CD4-positive, alpha-beta memory T cell (primary cell): ENCODE measurements around the gene XCR1. TPM values are rescaled to one million over a fixed set of nuclear protein-coding genes. Genes with fewer than 3 reads are reported as not detected.

ENCODE experiments used
- CTCF ChIA-PET: fragments of 350-600 bp; sonication (Branson Sonifier 250); formaldehyde crosslinking; loops from one replicate; lab custom pipeline; 2021; ENCODE audit warnings: inconsistent platforms; ENCODE audit not compliant: partially characterized antibody; lab: Charles Lee
- POLR2A ChIA-PET: fragments of 350-600 bp; sonication (Branson Sonifier 250); formaldehyde crosslinking; loops from one replicate; lab custom pipeline; 2021; ENCODE audit not compliant: partially characterized antibody; lab: Charles Lee
- DNase-seq, 5 donors: peaks; one replicate each; pipeline versions ENCODE4 v3.0.0 to v3.0.0-alpha.2; 2020 to 2022; ENCODE audit warnings: mixed read lengths in 1 of 5
- H3K27ac ChIP-seq: one replicate; pipeline ENCODE4 v1.7.0; 2013; ENCODE audit warnings: low read depth, low read length
- H3K27me3 ChIP-seq: 2 replicates; pipeline ENCODE4 v1.7.0; 2013; ENCODE audit warnings: mild to moderate bottlenecking, low read length, moderate library complexity; ENCODE audit not compliant: insufficient read depth
- H3K36me3 ChIP-seq: 2 replicates; pipeline ENCODE4 v1.7.0; 2013; ENCODE audit warnings: mild to moderate bottlenecking, low read length, moderate library complexity; ENCODE audit not compliant: insufficient read depth
- H3K4me1 ChIP-seq: 2 replicates; pipeline ENCODE4 v1.7.0; 2013; ENCODE audit warnings: mild to moderate bottlenecking, low read length, moderate library complexity; ENCODE audit not compliant: insufficient read depth
- H3K4me3 ChIP-seq, 2 donors: one replicate each; pipeline ENCODE4 v1.7.0; 2013; ENCODE audit warnings: low read length in 2 of 2, mild to moderate bottlenecking in 1 of 2
- H3K9me3 ChIP-seq, 2 donors: one replicate each; pipeline ENCODE4 v1.7.0; 2013; ENCODE audit warnings: low read length in 2 of 2, control low read depth in 1 of 2; ENCODE audit not compliant: control insufficient read depth in 1 of 2
- H3K27ac Mint-ChIP-seq, 7 donors: one replicate each; pipeline ENCODE4 v1.8.0; 2020 to 2021; ENCODE audit warnings: mixed read lengths in 7 of 7, mild to moderate bottlenecking in 6 of 7, inconsistent platforms in 3 of 7, moderate library complexity in 3 of 7
- H3K27me3 Mint-ChIP-seq, 2 donors: one replicate each; pipeline ENCODE4 v1.8.0; 2020 to 2021; ENCODE audit warnings: mixed read lengths in 2 of 2
- H3K36me3 Mint-ChIP-seq, 2 donors: one replicate each; pipeline ENCODE4 v1.8.0; 2020 to 2021; ENCODE audit warnings: mixed read lengths in 2 of 2, inconsistent platforms in 1 of 2, mild to moderate bottlenecking in 1 of 2
- H3K4me1 Mint-ChIP-seq, 4 donors: one replicate each; pipeline ENCODE4 v1.8.0; 2020 to 2021; ENCODE audit warnings: mixed read lengths in 4 of 4, mild to moderate bottlenecking in 1 of 4
- H3K4me3 Mint-ChIP-seq, 8 donors: one replicate each; pipeline ENCODE4 v1.8.0; 2020 to 2021; ENCODE audit warnings: mixed read lengths in 8 of 8, mild to moderate bottlenecking in 7 of 8, moderate library complexity in 6 of 8, inconsistent platforms in 3 of 8
- H3K9me3 Mint-ChIP-seq, 8 donors: one replicate each; pipeline ENCODE4 v1.8.0; 2020 to 2021; ENCODE audit warnings: mixed read lengths in 8 of 8, mild to moderate bottlenecking in 5 of 8, inconsistent platforms in 3 of 8, moderate library complexity in 1 of 8
- intact Hi-C: fragments of 100-400 bp; cut with micrococcal nuclease; formaldehyde crosslinking; loops from one replicate; pipeline ENCODE4 v1.15.1; 2023
- polyA plus RNA-seq, 2 donors: library from polyadenylated mRNA; unstranded; fragments of 300-500 nt; fragmentation: Illumina TruSeq; gene quantifications; one replicate each; pipeline ENCODE4 v1.2.3, GENCODE V29; 2021
- total RNA-seq, 2 experiments: library from RNA; stranded (reverse); gene quantifications; one replicate each; pipeline ENCODE4 v1.2.3, GENCODE V29; 2021

Gene XCR1
- total and polyA plus RNA-seq, 4 experiments from 2014 or later, result not detected

DNA sequence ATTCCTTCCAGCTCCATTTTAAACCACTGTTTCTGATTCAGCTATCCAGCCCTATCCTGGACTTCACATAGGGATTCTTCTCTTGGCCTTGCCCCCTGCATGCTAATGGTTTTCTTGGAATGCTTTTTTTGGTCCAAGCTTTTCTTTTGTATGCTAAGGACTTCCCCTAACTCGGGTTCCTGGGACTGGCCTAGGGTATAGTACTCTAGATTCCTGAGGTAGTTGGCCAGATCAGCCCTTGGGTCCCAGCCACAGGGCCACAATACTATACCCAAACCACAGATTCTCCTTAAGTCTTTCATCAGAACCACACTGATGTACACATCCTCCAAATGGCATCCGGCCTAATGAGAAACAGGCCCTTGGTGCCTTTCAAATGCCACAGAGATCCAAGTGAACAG lies 34.5 kb downstream of the XCR1 start:
- H3K4me3 ChIP-seq, result no peak overlapping the region
- Mint-ChIP-seq H3K27ac (peak overlapping the region; percentile 77 to 90 (median 82)), H3K4me1 (peaks cover 54 to 86% (median 61%) of the 10 kb centered on the region in 4 donors), H3K4me3 (peak overlapping the region in 7 of 8 donors; percentile 65 to 80 (median 73)), H3K27me3 (no peaks in the 10 kb centered on the region), H3K9me3 (no peaks in the 10 kb centered on the region), H3K36me3 (peaks cover 5 to 29% of the 10 kb centered on the region in 2 donors)
- H3K36me3 ChIP-seq, result peaks cover 4% of the 10 kb centered on the region
- no peak for DNase-seq
- no peaks in the 10 kb centered on the region for H3K27me3 ChIP-seq
- peak overlapping the region; percentile 40 for H3K27ac ChIP-seq
- peaks cover 74% of the 10 kb centered on the region for H3K4me1 ChIP-seq
- ChIA-PET POLR2A (interaction anchor here (0.8 to 10.8 kb wide), 14 partner anchors 8 to 378 kb away, joined by 3 to 195 read pairs (median 30); partner anchors contain the start of genes CCR5 and CXCR6), CTCF (interaction anchor here (1.0 to 4.8 kb wide), 9 partner anchors 11 to 85 kb away, joined by 3 to 50 read pairs (median 5); no protein-coding TSS in a partner anchor)
- intact Hi-C loops, result no loop called here
- no peaks in the 10 kb centered on the region for H3K9me3 ChIP-seq

DNA sequence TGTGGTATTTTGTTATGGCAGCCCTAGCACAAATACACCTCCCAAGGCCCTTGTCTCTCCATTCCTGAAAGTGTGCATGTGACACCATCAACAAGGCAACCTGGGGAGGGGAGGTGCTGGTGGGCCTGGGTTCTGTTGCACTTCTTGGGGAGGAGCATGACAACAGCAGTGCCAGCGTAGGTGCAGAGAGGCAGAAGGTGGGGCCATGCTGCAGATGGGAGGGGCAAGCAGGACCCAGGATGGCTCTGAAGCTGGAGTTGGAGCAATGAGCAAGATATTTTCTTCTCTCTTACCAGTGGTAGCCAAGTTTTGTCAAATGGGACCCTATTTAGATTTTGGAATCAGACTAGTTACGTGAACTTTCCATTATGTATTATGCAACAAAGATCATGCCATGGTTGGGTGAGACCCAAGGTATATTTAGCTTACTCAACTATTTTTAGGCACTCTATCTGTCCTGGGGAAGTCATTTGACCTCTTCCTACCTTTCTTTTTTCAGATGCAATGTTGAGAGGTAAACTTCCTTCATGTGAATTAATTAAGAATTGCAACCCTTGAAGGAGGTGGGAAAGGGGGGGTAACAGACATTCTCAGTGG lies 35.1 kb downstream of the XCR1 start:
- DNase-seq, result no peak
- intact Hi-C loops, result no loop called here
- Histone ChIP-seq H3K27me3 (no peaks in the 10 kb centered on the region), H3K4me1 (peaks cover 80% of the 10 kb centered on the region), H3K36me3 (peaks cover 4% of the 10 kb centered on the region), H3K9me3 (no peaks in the 10 kb centered on the region), H3K4me3 (no peak overlapping the region), H3K27ac (no peak overlapping the region)
- CTCF ChIA-PET, result interaction anchor here (1.0 to 4.8 kb wide), 6 partner anchors 11 to 86 kb away, joined by 3 to 50 read pairs (median 8); no protein-coding TSS in a partner anchor
- Mint-ChIP-seq H3K36me3 (peaks cover 7 to 29% of the 10 kb centered on the region in 2 donors), H3K4me3 (peak overlapping the region in 5 of 8 donors; percentile 56 to 80 (median 68)), H3K27me3 (no peaks in the 10 kb centered on the region), H3K4me1 (peaks cover 58 to 92% (median 66%) of the 10 kb centered on the region in 4 donors), H3K27ac (peak overlapping the region; percentile 57 to 88 (median 82)), H3K9me3 (no peaks in the 10 kb centered on the region)
- POLR2A ChIA-PET, result interaction anchor here (0.8 to 10.8 kb wide), 11 partner anchors 8 to 84 kb away, joined by 3 to 195 read pairs (median 30); partner anchors contain the start of gene CXCR6

DNA sequence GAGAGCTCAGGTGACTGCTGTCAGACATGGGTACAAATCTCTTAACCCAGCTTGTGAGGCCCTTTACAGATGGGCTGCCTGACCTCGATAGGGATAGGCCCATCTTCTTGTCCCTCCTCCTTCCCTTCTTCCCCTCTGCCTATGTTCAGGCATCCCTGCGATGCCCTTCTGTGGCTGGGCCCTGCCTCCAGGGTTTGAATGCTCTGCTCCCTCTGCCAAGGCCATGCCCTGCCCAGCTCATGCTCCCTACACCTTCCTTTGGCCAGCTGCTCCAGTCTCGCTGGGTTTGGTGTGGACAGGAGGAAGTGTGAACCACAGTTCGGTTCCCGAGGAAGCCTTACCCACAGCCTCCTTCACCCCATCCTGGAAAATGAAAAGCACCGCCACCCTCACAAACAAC lies 35.9 kb downstream of the XCR1 start:
- intact Hi-C loops, result no loop called here

GRCh38 chr3:45990181-45990580 lies 37.1 kb downstream of the XCR1 start:
- H3K4me1 Mint-ChIP-seq, result peaks cover 65 to 94% (median 75%) of the 10 kb centered on the region in 4 donors
- H3K36me3 Mint-ChIP-seq, result peaks cover 10 to 39% of the 10 kb centered on the region in 2 donors
- H3K4me3 Mint-ChIP-seq, result peak overlapping the region in 4 of 8 donors; percentile 7 to 54 (median 42)
- H3K4me3 ChIP-seq, result no peak overlapping the region
- no peaks in the 10 kb centered on the region for H3K9me3 ChIP-seq
- intact Hi-C loops, result no loop called here
- CTCF ChIA-PET, result interaction anchor here (1.3 kb wide), 1 partner anchor 10 kb away, joined by 3 read pairs; no protein-coding TSS in a partner anchor
- no peak for DNase-seq
- H3K36me3 ChIP-seq, result peaks cover 4% of the 10 kb centered on the region
- H3K27me3 ChIP-seq, result no peaks in the 10 kb centered on the region
- peaks cover 86% of the 10 kb centered on the region for H3K4me1 ChIP-seq
- H3K27ac Mint-ChIP-seq, result peak overlapping the region in 6 of 7 donors; percentile 42 to 88 (median 59)
- no peaks in the 10 kb centered on the region for H3K27me3 Mint-ChIP-seq
- POLR2A ChIA-PET, result interaction anchor here (0.7 to 10.8 kb wide), 5 partner anchors 10 to 363 kb away, joined by 3 to 195 read pairs (median 4); partner anchors contain the start of genes CCR2 and CXCR6
- H3K9me3 Mint-ChIP-seq, result no peaks in the 10 kb centered on the region
- H3K27ac ChIP-seq, result no peak overlapping the region

More for the DNA sequence above, 35.9 kb downstream of the XCR1 start:
- Mint-ChIP-seq H3K36me3 (peaks cover 8 to 29% of the 10 kb centered on the region in 2 donors), H3K9me3 (no peaks in the 10 kb centered on the region), H3K27me3 (no peaks in the 10 kb centered on the region), H3K27ac (peak overlapping the region; percentile 50 to 90 (median 86)), H3K4me3 (peak overlapping the region in 5 of 8 donors; percentile 10 to 58 (median 41)), H3K4me1 (peaks cover 64 to 93% (median 72%) of the 10 kb centered on the region in 4 donors)
- peaks cover 88% of the 10 kb centered on the region for H3K4me1 ChIP-seq
- POLR2A ChIA-PET, result interaction anchor here (5.8 to 10.8 kb wide), 2 partner anchors 24 to 46 kb away, joined by 80 to 195 read pairs; partner anchors contain the start of gene CXCR6
- H3K9me3 ChIP-seq, result no peaks in the 10 kb centered on the region
- no peaks in the 10 kb centered on the region for H3K27me3 ChIP-seq
- H3K36me3 ChIP-seq, result peaks cover 4% of the 10 kb centered on the region
- H3K27ac ChIP-seq, result no peak overlapping the region
- CTCF ChIA-PET, result interaction anchor here (1.0 kb wide), 1 partner anchor 10 kb away, joined by 3 read pairs; no protein-coding TSS in a partner anchor
- no peak overlapping the region for H3K4me3 ChIP-seq
- DNase-seq, result no peak

DNA sequence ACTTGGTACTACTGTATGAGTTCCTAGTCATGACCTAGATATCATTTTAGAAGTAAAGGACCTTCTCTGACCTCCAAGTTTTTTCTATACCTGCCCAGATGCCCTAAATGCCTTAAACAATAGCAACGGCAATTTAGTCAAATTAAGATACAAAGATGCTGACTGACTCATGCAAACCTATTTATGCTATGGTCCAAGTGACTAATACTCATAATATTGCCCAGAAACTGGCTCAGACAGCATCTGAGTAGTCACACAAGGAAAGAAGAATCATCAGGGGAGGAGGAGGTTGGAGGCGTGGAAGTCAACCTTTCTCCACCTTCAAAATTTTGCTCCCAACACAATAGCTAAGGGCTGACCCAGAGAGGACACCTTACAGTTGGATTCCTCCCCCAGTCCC lies 38.5 kb downstream of the XCR1 start:
- no peak for DNase-seq
- ChIA-PET CTCF (interaction anchor here (2.0 kb wide), 1 partner anchor 12 kb away, joined by 8 read pairs; no protein-coding TSS in a partner anchor), POLR2A (interaction anchor here (1.2 to 10.8 kb wide), 6 partner anchors 9 to 78 kb away, joined by 3 to 195 read pairs (median 4); partner anchors contain the start of gene CXCR6)
- Histone ChIP-seq H3K4me1 (peaks cover 76% of the 10 kb centered on the region), H3K27me3 (no peaks in the 10 kb centered on the region), H3K4me3 (no peak overlapping the region), H3K27ac (no peak overlapping the region), H3K36me3 (peaks cover 15% of the 10 kb centered on the region), H3K9me3 (no peaks in the 10 kb centered on the region)
- Mint-ChIP-seq H3K27ac (peak overlapping the region in 5 of 7 donors; percentile 68 to 79 (median 71)), H3K4me3 (peak overlapping the region in 1 of 8 donors; percentile 57), H3K36me3 (peaks cover 20 to 50% of the 10 kb centered on the region in 2 donors), H3K4me1 (peaks cover 61 to 91% (median 73%) of the 10 kb centered on the region in 4 donors), H3K9me3 (no peaks in the 10 kb centered on the region), H3K27me3 (no peaks in the 10 kb centered on the region)
- intact Hi-C loops, result no loop called here

DNA sequence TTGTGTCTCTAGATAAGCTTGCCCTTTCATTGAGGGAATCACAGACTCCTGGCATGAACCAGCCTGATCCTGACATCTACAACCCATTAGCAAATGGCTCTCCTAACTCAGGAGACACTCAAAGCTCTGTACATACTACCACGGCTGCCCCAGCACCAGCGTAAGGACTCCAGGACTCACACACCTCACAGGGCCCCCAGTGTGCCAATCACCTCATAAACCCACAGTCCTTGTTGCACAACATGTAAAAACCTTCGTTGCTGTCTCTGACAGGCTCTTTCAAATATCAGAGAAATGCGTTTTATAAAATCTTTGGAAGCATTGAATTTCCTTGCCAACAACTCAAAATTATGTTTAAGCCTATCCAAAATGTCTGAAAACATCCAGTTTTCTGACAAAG lies 38.9 kb downstream of the XCR1 start:
- peaks cover 57 to 91% (median 69%) of the 10 kb centered on the region in 4 donors for H3K4me1 Mint-ChIP-seq
- Histone ChIP-seq H3K36me3 (peaks cover 20% of the 10 kb centered on the region), H3K27me3 (no peaks in the 10 kb centered on the region), H3K27ac (no peak overlapping the region), H3K4me1 (peaks cover 72% of the 10 kb centered on the region), H3K4me3 (no peak overlapping the region), H3K9me3 (no peaks in the 10 kb centered on the region)
- peak overlapping the region in 2 of 8 donors; percentile 15 to 57 for H3K4me3 Mint-ChIP-seq
- ChIA-PET CTCF (interaction anchor here (1.2 to 2.0 kb wide), 3 partner anchors 12 to 91 kb away, joined by 3 to 8 read pairs (median 5); no protein-coding TSS in a partner anchor), POLR2A (interaction anchor here (1.2 to 1.9 kb wide), 5 partner anchors 8 to 78 kb away, joined by 3 to 4 read pairs (median 4); partner anchors contain the start of gene FYCO1)
- intact Hi-C loops, result no loop called here
- H3K27me3 Mint-ChIP-seq, result no peaks in the 10 kb centered on the region
- H3K9me3 Mint-ChIP-seq, result no peaks in the 10 kb centered on the region
- peaks cover 25 to 53% of the 10 kb centered on the region in 2 donors for H3K36me3 Mint-ChIP-seq
- peak overlapping the region; percentile 4 to 79 (median 68) for H3K27ac Mint-ChIP-seq
- peak in 1 of 5 donors; percentile 43 for DNase-seq
